SK-N-DZ (cell line): ENCODE measurements around the gene ABHD4. TPM values are rescaled to one million over a fixed set of nuclear protein-coding genes. Genes with fewer than 3 reads are reported as not detected.
"Not testable (repeated sequence)": the region's sequence is repeated elsewhere in the genome, so short reads cannot be mapped to it uniquely, and the experiment has no call there.

Experiments used
- DNase-seq: peaks from one replicate; pipeline ENCODE4 v3.0.0-alpha.2; 2015; ENCODE audit warnings: low spot score
- polyA plus RNA-seq, 2 experiments: library from polyadenylated mRNA; depleted of rRNA; stranded (reverse); fragments of >200 nt; gene quantifications; 2 replicates each; pipeline ENCODE4 v1.2.3, GENCODE V29; 2014

The ABHD4 gene
- polyA plus RNA-seq (2014; cell fraction: cytosol; rRNA removed): 4.0 and 4.9 TPM in 2 replicates
- 2.3 and 4.4 TPM in 2 replicates for polyA plus RNA-seq (2014; cell fraction: nucleus; rRNA removed)

- peak; percentile 35 for DNase-seq
These were observed at the start of gene ABHD4 for GRCh38 chr14:22598099-22598895. ABHD4 (plus strand) TSS chr14:22598300; CDS start chr14:22598307, 7 bp downstream.

- no peak for DNase-seq
These were observed 48.7 kb upstream of the ABHD4 start for GRCh38 chr14:22549324-22549962.

- no peak for DNase-seq
These were observed 48.0 kb upstream of the ABHD4 start for GRCh38 chr14:22549981-22550673.

- DNase-seq: no peak
These were observed 46.5 kb upstream of the ABHD4 start for GRCh38 chr14:22551605-22551997.

- DNase-seq: no peak
These were observed 45.9 kb upstream of the ABHD4 start for GRCh38 chr14:22552001-22552826.

- no peak for DNase-seq
These were observed 45.3 kb upstream of the ABHD4 start for GRCh38 chr14:22552827-22553076.

GRCh38 chr14:22553445-22553844 is 44.7 kb upstream of the ABHD4 start:
- no peak for DNase-seq

- not testable (repeated sequence) for DNase-seq
These were observed 44.1 kb upstream of the ABHD4 start for GRCh38 chr14:22553861-22554497.

- DNase-seq: no peak
These were observed 43.4 kb upstream of the ABHD4 start for GRCh38 chr14:22554498-22555383.

- DNase-seq: no peak
These were observed 42.6 kb upstream of the ABHD4 start for GRCh38 chr14:22555384-22556011.

- no peak for DNase-seq
These were observed 41.8 kb upstream of the ABHD4 start for GRCh38 chr14:22556021-22556989.

- peak; percentile 74 for DNase-seq
These were observed 41.0 kb upstream of the ABHD4 start for GRCh38 chr14:22556990-22557623.

- no peak for DNase-seq
These were observed 40.3 kb upstream of the ABHD4 start for GRCh38 chr14:22557846-22558220.

- DNase-seq: no peak
These were observed 39.7 kb upstream of the ABHD4 start for GRCh38 chr14:22558221-22558913.

GRCh38 chr14:22559041-22559440 is 39.1 kb upstream of the ABHD4 start:
- DNase-seq: no peak

- no peak for DNase-seq
These were observed 37.3 kb upstream of the ABHD4 start for GRCh38 chr14:22560662-22561365.

- no peak for DNase-seq
These were observed 36.8 kb upstream of the ABHD4 start for GRCh38 chr14:22561366-22561660.
